HEK293 (cell line): ENCODE results near the gene MLLT10.

Experiments
- IKZF3 ChIP-seq: fragments of 450-650 bp; IDR thresholded peaks from 2 replicates; pipeline ENCODE4 v1.5.0; 2018; ENCODE audit warnings: missing biosample characterization, mild to moderate bottlenecking, missing genetic modification characterization, moderate library complexity
- KLF7 ChIP-seq: fragments of 450-650 bp; formaldehyde crosslinking; IDR thresholded peaks from 2 replicates; pipeline ENCODE4 v1.5.1; 2016; ENCODE audit warnings: missing biosample characterization, missing genetic modification characterization, borderline replicate concordance
- KLF9 ChIP-seq: fragments of 450-650 bp; formaldehyde crosslinking; IDR thresholded peaks from 2 replicates; pipeline ENCODE4 v1.5.1; 2016; ENCODE audit warnings: missing biosample characterization, missing genetic modification characterization, low read depth
- PATZ1 ChIP-seq: fragments of 450-650 bp; formaldehyde crosslinking; IDR thresholded peaks from 2 replicates; pipeline ENCODE4 v1.5.1; 2016; ENCODE audit warnings: missing biosample characterization, missing genetic modification characterization
- REPIN1 ChIP-seq: fragments of 450-650 bp; formaldehyde crosslinking; IDR thresholded peaks from 2 replicates; pipeline ENCODE4 v1.5.1; 2017; ENCODE audit warnings: missing biosample characterization, missing genetic modification characterization, low read depth
- TRIM28 ChIP-seq: IDR thresholded peaks from 2 replicates; pipeline ENCODE4 v1.6.1; 2011; ENCODE audit warnings: low read length, control low read depth, borderline replicate concordance
- YY1 ChIP-seq: fragments of 450-650 bp; formaldehyde crosslinking; IDR thresholded peaks from 2 replicates; pipeline ENCODE4 v1.5.1; 2018; ENCODE audit warnings: missing biosample characterization, missing genetic modification characterization
- ZFP37 ChIP-seq: fragments of 450-650 bp; formaldehyde crosslinking; IDR thresholded peaks from 2 replicates; pipeline ENCODE4 v1.5.1; 2016; ENCODE audit warnings: missing biosample characterization, missing genetic modification characterization
- ZFP69B ChIP-seq: fragments of 450-650 bp; formaldehyde crosslinking; IDR thresholded peaks from 2 replicates; pipeline ENCODE4 v1.5.1; 2016; ENCODE audit warnings: missing biosample characterization, missing genetic modification characterization
- ZIC2 ChIP-seq: fragments of 450-650 bp; formaldehyde crosslinking; IDR thresholded peaks from 2 replicates; pipeline ENCODE4 v1.5.1; 2016; ENCODE audit warnings: missing biosample characterization, missing genetic modification characterization
- ZNF221 ChIP-seq: fragments of 450-650 bp; formaldehyde crosslinking; IDR thresholded peaks from 2 replicates; pipeline ENCODE4 v1.5.1; 2017; ENCODE audit warnings: missing biosample characterization, missing genetic modification characterization, borderline replicate concordance
- ZNF266 ChIP-seq: fragments of 450-650 bp; formaldehyde crosslinking; IDR thresholded peaks from 2 replicates; pipeline ENCODE4 v1.5.1; 2016; ENCODE audit warnings: missing biosample characterization, missing genetic modification characterization, low read depth
- ZNF335 ChIP-seq: fragments of 450-650 bp; formaldehyde crosslinking; conservative IDR thresholded peaks from 2 replicates; pipeline ENCODE4 v1.5.1; 2016; ENCODE audit warnings: missing biosample characterization, missing genetic modification characterization
- ZNF366 ChIP-seq: fragments of 450-650 bp; formaldehyde crosslinking; conservative IDR thresholded peaks from 2 replicates; pipeline ENCODE4 v1.5.1; 2016; ENCODE audit warnings: missing biosample characterization, missing genetic modification characterization
- ZNF398 ChIP-seq: fragments of 450-650 bp; formaldehyde crosslinking; IDR thresholded peaks from 2 replicates; pipeline ENCODE4 v1.5.1; 2017; ENCODE audit warnings: missing biosample characterization, missing genetic modification characterization
- ZNF501 ChIP-seq: fragments of 450-650 bp; formaldehyde crosslinking; IDR thresholded peaks from 2 replicates; pipeline ENCODE4 v1.5.1; 2016; ENCODE audit warnings: missing biosample characterization, missing genetic modification characterization
- ZNF571 ChIP-seq: fragments of 450-650 bp; formaldehyde crosslinking; IDR thresholded peaks from 2 replicates; pipeline ENCODE4 v1.5.0; 2017; ENCODE audit warnings: missing biosample characterization, missing genetic modification characterization
- ZNF600 ChIP-seq: fragments of 450-650 bp; formaldehyde crosslinking; IDR thresholded peaks from 2 replicates; pipeline ENCODE4 v1.5.1; 2016; ENCODE audit warnings: missing biosample characterization, missing genetic modification characterization
- ZNF624 ChIP-seq: fragments of 450-650 bp; formaldehyde crosslinking; IDR thresholded peaks from 2 replicates; pipeline ENCODE4 v1.5.1; 2017; ENCODE audit warnings: missing biosample characterization, missing genetic modification characterization
- ZNF654 ChIP-seq: fragments of 450-650 bp; formaldehyde crosslinking; IDR thresholded peaks from 2 replicates; pipeline ENCODE4 v1.5.1; 2016; ENCODE audit warnings: low read depth, missing biosample characterization, missing genetic modification characterization
- ZNF791 ChIP-seq: fragments of 450-650 bp; formaldehyde crosslinking; IDR thresholded peaks from 2 replicates; pipeline ENCODE4 v1.5.1; 2016; ENCODE audit warnings: missing biosample characterization, missing genetic modification characterization
- TF ChIP-seq, protein P1 (sequence below): fragments of 450-650 bp; formaldehyde crosslinking; IDR thresholded peaks from 2 replicates; pipeline ENCODE4 v1.5.1; 2017; ENCODE audit warnings: missing biosample characterization, missing genetic modification characterization
- TF ChIP-seq, protein P2 (sequence below): fragments of 450-650 bp; formaldehyde crosslinking; IDR thresholded peaks from 2 replicates; pipeline ENCODE4 v1.5.1; 2016; ENCODE audit warnings: missing biosample characterization, missing genetic modification characterization, low read depth
- TF ChIP-seq, protein P3 (sequence below): fragments of 450-650 bp; formaldehyde crosslinking; IDR thresholded peaks from 2 replicates; pipeline ENCODE4; 2016; ENCODE audit warnings: missing biosample characterization, missing genetic modification characterization
- TF ChIP-seq, protein P4 (sequence below): fragments of 450-650 bp; formaldehyde crosslinking; IDR thresholded peaks from 2 replicates; pipeline ENCODE4 v1.5.1; 2017; ENCODE audit warnings: missing biosample characterization, missing genetic modification characterization
- TF ChIP-seq, protein P5 (sequence below): fragments of 450-650 bp; formaldehyde crosslinking; IDR thresholded peaks from 2 replicates; pipeline ENCODE4 v1.5.1; 2016; ENCODE audit warnings: missing biosample characterization, missing genetic modification characterization

MLLT10 gene

DNA sequence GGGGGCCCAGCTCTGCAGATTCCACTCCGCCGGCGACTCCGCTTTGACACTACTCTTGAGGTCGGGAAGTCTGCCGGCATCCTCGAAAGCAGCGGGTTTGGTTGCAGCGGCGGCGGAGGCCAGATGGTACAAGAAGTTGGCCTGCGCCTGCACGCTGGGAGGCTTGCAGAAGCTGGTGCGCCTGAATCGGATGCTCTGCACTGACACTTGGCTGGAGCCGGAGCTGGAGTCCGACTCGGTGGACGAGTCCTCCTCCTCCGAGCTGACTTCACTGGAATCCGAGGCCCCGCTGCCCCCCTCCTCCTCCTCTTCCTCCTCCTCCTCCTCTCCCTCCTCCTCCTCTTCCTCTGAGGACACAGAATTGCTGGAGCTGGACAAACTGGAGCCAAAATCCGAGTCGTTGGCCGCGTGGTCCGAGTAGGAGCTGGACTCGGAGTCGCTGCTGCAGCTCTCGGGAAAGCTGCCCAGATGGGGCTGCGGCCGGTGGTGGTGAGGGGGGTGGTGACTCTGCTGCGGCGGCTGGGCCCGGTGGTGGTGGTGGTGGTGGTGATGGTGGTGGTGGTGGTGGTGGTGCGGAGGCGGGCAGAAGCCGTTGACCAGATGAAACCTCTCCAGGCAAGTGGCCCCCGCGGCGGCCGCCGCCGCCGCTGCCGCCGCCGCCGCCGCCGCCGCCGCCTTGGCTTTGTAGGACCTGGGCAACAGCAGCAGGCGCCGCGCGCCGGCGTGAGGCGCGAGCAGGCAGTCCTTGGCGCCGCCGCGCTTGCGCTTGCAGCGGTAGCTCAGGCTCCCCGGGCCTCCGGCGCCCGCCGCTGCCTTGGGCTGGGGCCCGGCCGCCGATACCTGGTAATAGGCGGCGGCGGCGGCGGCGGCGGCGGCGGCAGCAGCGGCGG is 17.5 kb upstream of the MLLT10 start (continued):
- no peak for TF ChIP-seq ZNF654 (tag by site-specific recombination)
- no peak for TF ChIP-seq REPIN1 (tag by site-specific recombination)
- TF ChIP-seq, protein P1, sequence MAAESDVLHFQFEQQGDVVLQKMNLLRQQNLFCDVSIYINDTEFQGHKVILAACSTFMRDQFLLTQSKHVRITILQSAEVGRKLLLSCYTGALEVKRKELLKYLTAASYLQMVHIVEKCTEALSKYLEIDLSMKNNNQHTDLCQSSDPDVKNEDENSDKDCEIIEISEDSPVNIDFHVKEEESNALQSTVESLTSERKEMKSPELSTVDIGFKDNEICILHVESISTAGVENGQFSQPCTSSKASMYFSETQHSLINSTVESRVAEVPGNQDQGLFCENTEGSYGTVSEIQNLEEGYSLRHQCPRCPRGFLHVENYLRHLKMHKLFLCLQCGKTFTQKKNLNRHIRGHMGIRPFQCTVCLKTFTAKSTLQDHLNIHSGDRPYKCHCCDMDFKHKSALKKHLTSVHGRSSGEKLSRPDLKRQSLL (tag by site-specific recombination), result peak; percentile 5; the same call in 1 of the 2 replicates
- TF ChIP-seq ZNF791 (tag by site-specific recombination), result no peak
- no peak for TF ChIP-seq ZNF266
- peak; percentile 73 for TF ChIP-seq ZNF398 (tag by site-specific recombination)
- no peak for TF ChIP-seq ZNF366 (tag by site-specific recombination)
- peak; percentile 99 for TF ChIP-seq ZNF600 (tag by site-specific recombination)
- TF ChIP-seq ZNF335 (tag by site-specific recombination), result peak; percentile 79
- TF ChIP-seq ZFP69B, result no peak
- TF ChIP-seq ZFP37 (tag by site-specific recombination), result peak; percentile 74
- TF ChIP-seq, protein P2, sequence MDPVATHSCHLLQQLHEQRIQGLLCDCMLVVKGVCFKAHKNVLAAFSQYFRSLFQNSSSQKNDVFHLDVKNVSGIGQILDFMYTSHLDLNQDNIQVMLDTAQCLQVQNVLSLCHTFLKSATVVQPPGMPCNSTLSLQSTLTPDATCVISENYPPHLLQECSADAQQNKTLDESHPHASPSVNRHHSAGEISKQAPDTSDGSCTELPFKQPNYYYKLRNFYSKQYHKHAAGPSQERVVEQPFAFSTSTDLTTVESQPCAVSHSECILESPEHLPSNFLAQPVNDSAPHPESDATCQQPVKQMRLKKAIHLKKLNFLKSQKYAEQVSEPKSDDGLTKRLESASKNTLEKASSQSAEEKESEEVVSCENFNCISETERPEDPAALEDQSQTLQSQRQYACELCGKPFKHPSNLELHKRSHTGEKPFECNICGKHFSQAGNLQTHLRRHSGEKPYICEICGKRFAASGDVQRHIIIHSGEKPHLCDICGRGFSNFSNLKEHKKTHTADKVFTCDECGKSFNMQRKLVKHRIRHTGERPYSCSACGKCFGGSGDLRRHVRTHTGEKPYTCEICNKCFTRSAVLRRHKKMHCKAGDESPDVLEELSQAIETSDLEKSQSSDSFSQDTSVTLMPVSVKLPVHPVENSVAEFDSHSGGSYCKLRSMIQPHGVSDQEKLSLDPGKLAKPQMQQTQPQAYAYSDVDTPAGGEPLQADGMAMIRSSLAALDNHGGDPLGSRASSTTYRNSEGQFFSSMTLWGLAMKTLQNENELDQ, result no peak
- TF ChIP-seq, protein P3, sequence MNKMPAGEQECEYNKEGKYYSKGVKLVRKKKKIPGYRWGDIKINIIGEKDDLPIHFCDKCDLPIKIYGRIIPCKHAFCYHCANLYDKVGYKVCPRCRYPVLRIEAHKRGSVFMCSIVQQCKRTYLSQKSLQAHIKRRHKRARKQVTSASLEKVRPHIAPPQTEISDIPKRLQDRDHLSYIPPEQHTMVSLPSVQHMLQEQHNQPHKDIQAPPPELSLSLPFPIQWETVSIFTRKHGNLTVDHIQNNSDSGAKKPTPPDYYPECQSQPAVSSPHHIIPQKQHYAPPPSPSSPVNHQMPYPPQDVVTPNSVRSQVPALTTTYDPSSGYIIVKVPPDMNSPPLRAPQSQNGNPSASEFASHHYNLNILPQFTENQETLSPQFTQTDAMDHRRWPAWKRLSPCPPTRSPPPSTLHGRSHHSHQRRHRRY (tag by site-specific recombination), result no peak
- TF ChIP-seq ZNF624 (tag by site-specific recombination), result no peak
- no peak for TF ChIP-seq YY1 (tag by site-specific recombination)
- TF ChIP-seq ZNF221 (tag by site-specific recombination), result no peak
- TF ChIP-seq KLF7 (tag by site-specific recombination), result no peak
- no peak for TF ChIP-seq ZNF571
- peak; percentile 94 for TF ChIP-seq ZNF501 (tag by site-specific recombination)
- no peak for TF ChIP-seq IKZF3 (tag by site-specific recombination)
- TF ChIP-seq PATZ1 (tag by site-specific recombination), result peak; percentile 50
- no peak for TF ChIP-seq KLF9 (tag by site-specific recombination)
- TF ChIP-seq, protein P4, sequence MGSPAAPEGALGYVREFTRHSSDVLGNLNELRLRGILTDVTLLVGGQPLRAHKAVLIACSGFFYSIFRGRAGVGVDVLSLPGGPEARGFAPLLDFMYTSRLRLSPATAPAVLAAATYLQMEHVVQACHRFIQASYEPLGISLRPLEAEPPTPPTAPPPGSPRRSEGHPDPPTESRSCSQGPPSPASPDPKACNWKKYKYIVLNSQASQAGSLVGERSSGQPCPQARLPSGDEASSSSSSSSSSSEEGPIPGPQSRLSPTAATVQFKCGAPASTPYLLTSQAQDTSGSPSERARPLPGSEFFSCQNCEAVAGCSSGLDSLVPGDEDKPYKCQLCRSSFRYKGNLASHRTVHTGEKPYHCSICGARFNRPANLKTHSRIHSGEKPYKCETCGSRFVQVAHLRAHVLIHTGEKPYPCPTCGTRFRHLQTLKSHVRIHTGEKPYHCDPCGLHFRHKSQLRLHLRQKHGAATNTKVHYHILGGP (tag by site-specific recombination), result peak; percentile 91
- TF ChIP-seq ZIC2 (tag by site-specific recombination), result no peak
- TF ChIP-seq, protein P5, sequence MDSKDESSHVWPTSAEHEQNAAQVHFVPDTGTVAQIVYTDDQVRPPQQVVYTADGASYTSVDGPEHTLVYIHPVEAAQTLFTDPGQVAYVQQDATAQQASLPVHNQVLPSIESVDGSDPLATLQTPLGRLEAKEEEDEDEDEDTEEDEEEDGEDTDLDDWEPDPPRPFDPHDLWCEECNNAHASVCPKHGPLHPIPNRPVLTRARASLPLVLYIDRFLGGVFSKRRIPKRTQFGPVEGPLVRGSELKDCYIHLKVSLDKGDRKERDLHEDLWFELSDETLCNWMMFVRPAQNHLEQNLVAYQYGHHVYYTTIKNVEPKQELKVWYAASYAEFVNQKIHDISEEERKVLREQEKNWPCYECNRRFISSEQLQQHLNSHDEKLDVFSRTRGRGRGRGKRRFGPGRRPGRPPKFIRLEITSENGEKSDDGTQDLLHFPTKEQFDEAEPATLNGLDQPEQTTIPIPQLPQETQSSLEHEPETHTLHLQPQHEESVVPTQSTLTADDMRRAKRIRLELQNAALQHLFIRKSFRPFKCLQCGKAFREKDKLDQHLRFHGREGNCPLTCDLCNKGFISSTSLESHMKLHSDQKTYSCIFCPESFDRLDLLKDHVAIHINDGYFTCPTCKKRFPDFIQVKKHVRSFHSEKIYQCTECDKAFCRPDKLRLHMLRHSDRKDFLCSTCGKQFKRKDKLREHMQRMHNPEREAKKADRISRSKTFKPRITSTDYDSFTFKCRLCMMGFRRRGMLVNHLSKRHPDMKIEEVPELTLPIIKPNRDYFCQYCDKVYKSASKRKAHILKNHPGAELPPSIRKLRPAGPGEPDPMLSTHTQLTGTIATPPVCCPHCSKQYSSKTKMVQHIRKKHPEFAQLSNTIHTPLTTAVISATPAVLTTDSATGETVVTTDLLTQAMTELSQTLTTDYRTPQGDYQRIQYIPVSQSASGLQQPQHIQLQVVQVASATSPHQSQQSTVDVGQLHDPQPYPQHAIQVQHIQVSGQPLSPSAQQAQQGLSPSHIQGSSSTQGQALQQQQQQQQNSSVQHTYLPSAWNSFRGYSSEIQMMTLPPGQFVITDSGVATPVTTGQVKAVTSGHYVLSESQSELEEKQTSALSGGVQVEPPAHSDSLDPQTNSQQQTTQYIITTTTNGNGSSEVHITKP (tag by site-specific recombination), result peak; percentile 67
- no peak for TF ChIP-seq TRIM28
